Measurements from ENCODE around the gene CLECL1.
A peak's percentile ranks its signal among the peaks of the same experiment; 100 is the strongest.
"Not testable (repeated sequence)": the region's sequence is repeated elsewhere in the genome, so short reads cannot be mapped to it uniquely, and the experiment has no call there.

CLECL1 gene

GRCh38 chr12:9707864-9708808 is 24.8 kb downstream of the CLECL1 start:
- H3K27me3 ChIP-seq (ENCODE audit: insufficient read depth, insufficient read length) = no peaks in the 10 kb centered on the region
- no peaks in the 10 kb centered on the region for H3K4me1 ChIP-seq (ENCODE audit: insufficient read depth, insufficient read length)
- H3K9me3 ChIP-seq (ENCODE audit: insufficient read depth, low read length) = peaks cover 3% of the 10 kb centered on the region; the same call in 1 of the 2 replicates
- no peak overlapping the region for H3K4me3 ChIP-seq (ENCODE audit: insufficient read length, low read depth)
- TF ChIP-seq SUZ12 (IDR thresholded peaks at IDR 0.05; ENCODE audit: extremely low read depth, insufficient read depth, insufficient read length) (no peak), YY1 (IDR thresholded peaks at IDR 0.05; ENCODE audit: insufficient read depth, insufficient read length) (no peak), ZNF274 (IDR thresholded peaks at IDR 0.05; ENCODE audit: low read depth, low read length) (no peak)
- DNase-seq (ENCODE audit: low read depth, low spot score) = peak; percentile 79
- no peaks in the 10 kb centered on the region for H3K36me3 ChIP-seq (ENCODE audit: insufficient read depth, insufficient read length, low read length)
- no peak overlapping the region for H3K9ac ChIP-seq (ENCODE audit: insufficient read length, low read depth)

GRCh38 chr12:9707356-9707755 is 25.5 kb downstream of the CLECL1 start:
- H3K4me3 ChIP-seq (ENCODE audit: insufficient read length, low read depth) = no peak overlapping the region
- DNase-seq (ENCODE audit: low read depth, low spot score) = no peak
- TF ChIP-seq ZNF274 (IDR thresholded peaks at IDR 0.05; ENCODE audit: low read depth, low read length) (no peak), YY1 (IDR thresholded peaks at IDR 0.05; ENCODE audit: insufficient read depth, insufficient read length) (no peak), SUZ12 (IDR thresholded peaks at IDR 0.05; ENCODE audit: extremely low read depth, insufficient read depth, insufficient read length) (no peak)

GRCh38 chr12:9706086-9706685 is 26.7 kb downstream of the CLECL1 start:
- Histone ChIP-seq H3K9me3 (ENCODE audit: insufficient read depth, low read length) (peaks cover 3% of the 10 kb centered on the region; the same call in 1 of the 2 replicates), H3K27me3 (ENCODE audit: insufficient read depth, insufficient read length) (no peaks in the 10 kb centered on the region), H3K36me3 (ENCODE audit: insufficient read depth, insufficient read length, low read length) (no peaks in the 10 kb centered on the region), H3K4me1 (ENCODE audit: insufficient read depth, insufficient read length) (no peaks in the 10 kb centered on the region), H3K4me3 (ENCODE audit: insufficient read length, low read depth) (no peak overlapping the region), H3K9ac (ENCODE audit: insufficient read length, low read depth) (no peak overlapping the region)
- no peak for DNase-seq (ENCODE audit: low read depth, low spot score)
- TF ChIP-seq SUZ12 (IDR thresholded peaks at IDR 0.05; ENCODE audit: extremely low read depth, insufficient read depth, insufficient read length) (no peak), ZNF274 (IDR thresholded peaks at IDR 0.05; ENCODE audit: low read depth, low read length) (no peak), YY1 (IDR thresholded peaks at IDR 0.05; ENCODE audit: insufficient read depth, insufficient read length) (no peak)

More at GRCh38 chr12:9707356-9707755, 25.5 kb downstream of the CLECL1 start:
- Histone ChIP-seq H3K27me3 (ENCODE audit: insufficient read depth, insufficient read length) (no peaks in the 10 kb centered on the region), H3K36me3 (ENCODE audit: insufficient read depth, insufficient read length, low read length) (no peaks in the 10 kb centered on the region), H3K9ac (ENCODE audit: insufficient read length, low read depth) (no peak overlapping the region), H3K9me3 (ENCODE audit: insufficient read depth, low read length) (peaks cover 3% of the 10 kb centered on the region; the same call in 1 of the 2 replicates), H3K4me1 (ENCODE audit: insufficient read depth, insufficient read length) (no peaks in the 10 kb centered on the region)

- DNase-seq (ENCODE audit: low read depth, low spot score); H3K9ac ChIP-seq (ENCODE audit: insufficient read length, low read depth); H3K4me1 ChIP-seq (ENCODE audit: insufficient read depth, insufficient read length); H3K36me3 ChIP-seq (ENCODE audit: insufficient read depth, insufficient read length, low read length); H3K27me3 ChIP-seq (ENCODE audit: insufficient read depth, insufficient read length); H3K4me3 ChIP-seq (ENCODE audit: insufficient read length, low read depth); H3K9me3 ChIP-seq (ENCODE audit: insufficient read depth, low read length): not testable (repeated sequence)
These were observed 28.3 kb downstream of the CLECL1 start for GRCh38 chr12:9704561-9704960.

GRCh38 chr12:9702255-9702654 is 30.6 kb downstream of the CLECL1 start:
- Histone ChIP-seq H3K27me3 (ENCODE audit: insufficient read depth, insufficient read length) (no peaks in the 10 kb centered on the region), H3K36me3 (ENCODE audit: insufficient read depth, insufficient read length, low read length) (no peaks in the 10 kb centered on the region), H3K9me3 (ENCODE audit: insufficient read depth, low read length) (peaks cover 10% of the 10 kb centered on the region), H3K4me3 (ENCODE audit: insufficient read length, low read depth) (no peak overlapping the region), H3K9ac (ENCODE audit: insufficient read length, low read depth) (no peak overlapping the region), H3K4me1 (ENCODE audit: insufficient read depth, insufficient read length) (no peaks in the 10 kb centered on the region)
- DNase-seq (ENCODE audit: low read depth, low spot score) = no peak
- TF ChIP-seq ZNF274 (IDR thresholded peaks at IDR 0.05; ENCODE audit: low read depth, low read length) = no peak
- no peak for TF ChIP-seq YY1 (IDR thresholded peaks at IDR 0.05; ENCODE audit: insufficient read depth, insufficient read length)
- TF ChIP-seq SUZ12 (IDR thresholded peaks at IDR 0.05; ENCODE audit: extremely low read depth, insufficient read depth, insufficient read length) = no peak

- Histone ChIP-seq H3K9ac (ENCODE audit: insufficient read length, low read depth) (no peak overlapping the region), H3K27me3 (ENCODE audit: insufficient read depth, insufficient read length) (no peaks in the 10 kb centered on the region), H3K9me3 (ENCODE audit: insufficient read depth, low read length) (peaks cover 13% of the 10 kb centered on the region)
These were observed 31.3 kb downstream of the CLECL1 start for GRCh38 chr12:9701380-9702154.

GRCh38 chr12:9700606-9700956 is 32.3 kb downstream of the CLECL1 start:
- no peak for TF ChIP-seq ZNF274 (IDR thresholded peaks at IDR 0.05; ENCODE audit: low read depth, low read length)
- Histone ChIP-seq H3K4me1 (ENCODE audit: insufficient read depth, insufficient read length) (no peaks in the 10 kb centered on the region), H3K36me3 (ENCODE audit: insufficient read depth, insufficient read length, low read length) (no peaks in the 10 kb centered on the region)

More at GRCh38 chr12:9701380-9702154, 31.3 kb downstream of the CLECL1 start:
- Histone ChIP-seq H3K4me1 (ENCODE audit: insufficient read depth, insufficient read length) (no peaks in the 10 kb centered on the region), H3K36me3 (ENCODE audit: insufficient read depth, insufficient read length, low read length) (no peaks in the 10 kb centered on the region), H3K4me3 (ENCODE audit: insufficient read length, low read depth) (no peak overlapping the region)
- no peak for TF ChIP-seq SUZ12 (IDR thresholded peaks at IDR 0.05; ENCODE audit: extremely low read depth, insufficient read depth, insufficient read length)
- no peak for DNase-seq (ENCODE audit: low read depth, low spot score)

More at GRCh38 chr12:9700606-9700956, 32.3 kb downstream of the CLECL1 start:
- Histone ChIP-seq H3K9ac (ENCODE audit: insufficient read length, low read depth) (no peak overlapping the region), H3K4me3 (ENCODE audit: insufficient read length, low read depth) (no peak overlapping the region), H3K27me3 (ENCODE audit: insufficient read depth, insufficient read length) (no peaks in the 10 kb centered on the region), H3K9me3 (ENCODE audit: insufficient read depth, low read length) (peaks cover 15% of the 10 kb centered on the region)
- DNase-seq (ENCODE audit: low read depth, low spot score) = no peak

Data from NT2/D1 (cell line).